ENCODE data around the gene UXS1. TPM values are rescaled to one million over a fixed set of nuclear protein-coding genes. Genes with fewer than 3 reads are reported as not detected.

The UXS1 gene
- total RNA-seq, 5 donors from 2014 or later (not counting 1 experiment from before 2014, with no cell fraction given): 90.8 to 167 (median 145) TPM

- 95% methylated on average over 5 of the region's 5 CpGs for WGBS (ENCODE audit: insufficient coverage)
- H3K36me3 Mint-ChIP-seq: peaks cover 25% of the 10 kb centered on the region
- H3K9me3 ChIP-seq: no peaks in the 10 kb centered on the region
These were observed 76.8 kb downstream of the UXS1 start for GRCh38 chr2:106117347-106117746.

DNA sequence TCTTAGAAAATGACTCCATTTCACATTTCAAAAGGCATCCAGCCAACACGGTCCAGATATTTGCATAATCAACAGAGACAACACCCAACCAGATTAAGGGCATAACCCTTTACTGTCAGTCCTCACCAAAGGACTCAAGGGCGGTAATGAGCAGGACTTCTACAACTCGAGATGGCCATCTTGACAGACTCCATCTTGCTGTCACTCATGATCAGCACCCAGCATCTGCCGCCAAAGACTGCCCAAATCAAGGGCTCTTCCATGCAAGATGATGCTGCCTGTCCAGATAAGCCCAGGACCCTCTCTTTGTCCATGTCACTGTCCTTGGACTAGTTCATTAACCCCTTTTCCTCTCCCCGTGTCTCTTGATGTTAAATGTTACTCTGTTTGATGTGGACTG is 77.9 kb downstream of the UXS1 start:
- ATAC-seq (replicated peaks in 1 of 4) (no peak), DNase-seq (no peak)
- H3K4me1 Mint-ChIP-seq: peaks cover 5 to 22% (median 5%) of the 10 kb centered on the region in 3 donors
- no peaks in the 10 kb centered on the region for H3K9me3 Mint-ChIP-seq
- H3K4me3 Mint-ChIP-seq: no peak overlapping the region
- peaks cover 27% of the 10 kb centered on the region for H3K36me3 Mint-ChIP-seq
- H3K27ac Mint-ChIP-seq: peak overlapping the region in 1 of 2 donors; percentile 30
- Histone ChIP-seq H3K27me3 (replicated peaks in 1 of 2; ENCODE audit: control insufficient read depth in 2 of 2, extremely low read depth in 1 of 2, insufficient read depth in 2 of 2, low read length in 1 of 2) (no peaks in the 10 kb centered on the region), H3K4me3 (ENCODE audit: control insufficient read depth in 1 of 2, extremely low read depth in 1 of 2, low read length in 1 of 2) (no peak overlapping the region), H3K4me1 (ENCODE audit: control insufficient read depth in 1 of 2, extremely low read depth in 1 of 2, insufficient read depth in 2 of 2, low read length in 2 of 2) (no peaks in the 10 kb centered on the region), H3K27ac (ENCODE audit: low read length) (no peak overlapping the region), H3K9me3 (no peaks in the 10 kb centered on the region), H3K36me3 (ENCODE audit: control insufficient read depth in 2 of 2, extremely low read depth in 1 of 2, insufficient read depth in 1 of 2, low read length in 1 of 2) (peaks cover 7 to 74% of the 10 kb centered on the region in 2 donors)
- no peaks in the 10 kb centered on the region for H3K27me3 Mint-ChIP-seq
- ChIA-PET POLR2A (interaction anchor here in 1 of 2 donors (0.6 kb wide), 1 partner anchor 416 kb away, joined by 6 read pairs; no protein-coding TSS in a partner anchor), CTCF (no interaction called here)
- 95% methylated on average over 4 of the region's 5 CpGs for WGBS (ENCODE audit: insufficient coverage)

More at GRCh38 chr2:106117347-106117746, 76.8 kb downstream of the UXS1 start:
- no peak for ATAC-seq (replicated peaks in 1 of 4)
- no peaks in the 10 kb centered on the region for H3K9me3 Mint-ChIP-seq
- no peaks in the 10 kb centered on the region for H3K27me3 Mint-ChIP-seq
- H3K4me3 Mint-ChIP-seq: no peak overlapping the region
- ChIA-PET POLR2A (no interaction called here), CTCF (no interaction called here)
- H3K4me1 Mint-ChIP-seq: peaks cover 0 to 22% (median 5%) of the 10 kb centered on the region in 3 donors
- no peaks in the 10 kb centered on the region for H3K27me3 ChIP-seq (replicated peaks in 1 of 2; ENCODE audit: control insufficient read depth in 2 of 2, extremely low read depth in 1 of 2, insufficient read depth in 2 of 2, low read length in 1 of 2)
- H3K4me3 ChIP-seq (ENCODE audit: control insufficient read depth in 1 of 2, extremely low read depth in 1 of 2, low read length in 1 of 2): no peak overlapping the region
- H3K36me3 ChIP-seq (ENCODE audit: control insufficient read depth in 2 of 2, extremely low read depth in 1 of 2, insufficient read depth in 1 of 2, low read length in 1 of 2): peaks cover 7 to 74% of the 10 kb centered on the region in 2 donors
- no peaks in the 10 kb centered on the region for H3K4me1 ChIP-seq (ENCODE audit: control insufficient read depth in 1 of 2, extremely low read depth in 1 of 2, insufficient read depth in 2 of 2, low read length in 2 of 2)
- H3K27ac ChIP-seq (ENCODE audit: low read length): no peak overlapping the region
- no peak for DNase-seq
- peak overlapping the region in 1 of 2 donors; percentile 61 for H3K27ac Mint-ChIP-seq

- Histone ChIP-seq H3K9me3 (no peaks in the 10 kb centered on the region), H3K4me1 (ENCODE audit: control insufficient read depth in 1 of 2, extremely low read depth in 1 of 2, insufficient read depth in 2 of 2, low read length in 2 of 2) (no peaks in the 10 kb centered on the region), H3K27ac (ENCODE audit: low read length) (no peak overlapping the region), H3K36me3 (ENCODE audit: control insufficient read depth in 2 of 2, extremely low read depth in 1 of 2, insufficient read depth in 1 of 2, low read length in 1 of 2) (peaks cover 9 to 74% of the 10 kb centered on the region in 2 donors), H3K27me3 (replicated peaks in 1 of 2; ENCODE audit: control insufficient read depth in 2 of 2, extremely low read depth in 1 of 2, insufficient read depth in 2 of 2, low read length in 1 of 2) (no peaks in the 10 kb centered on the region), H3K4me3 (ENCODE audit: control insufficient read depth in 1 of 2, extremely low read depth in 1 of 2, low read length in 1 of 2) (no peak overlapping the region)
- H3K27ac Mint-ChIP-seq: peak overlapping the region; percentile 9 to 52
- POLR2A ChIA-PET: interaction anchor here in 1 of 2 donors (0.6 kb wide), 1 partner anchor 415 kb away, joined by 6 read pairs; no protein-coding TSS in a partner anchor
- no peak for ATAC-seq (replicated peaks in 1 of 4)
- no peaks in the 10 kb centered on the region for H3K9me3 Mint-ChIP-seq
- no peaks in the 10 kb centered on the region for H3K27me3 Mint-ChIP-seq
- H3K36me3 Mint-ChIP-seq: peaks cover 29% of the 10 kb centered on the region
- 100% methylated on average over 1 of the region's 4 CpGs for WGBS (ENCODE audit: insufficient coverage)
- no peak overlapping the region for H3K4me3 Mint-ChIP-seq
- CTCF ChIA-PET: interaction anchor here (0.8 to 0.9 kb wide), 2 partner anchors 9 to 10 kb away, joined by 3 to 4 read pairs; no protein-coding TSS in a partner anchor
- peaks cover 7 to 22% (median 11%) of the 10 kb centered on the region in 3 donors for H3K4me1 Mint-ChIP-seq
- DNase-seq: no peak
These were observed 78.4 kb downstream of the UXS1 start for GRCh38 chr2:106115665-106116064.

- peak overlapping the region; percentile 9 to 52 for H3K27ac Mint-ChIP-seq
- no peaks in the 10 kb centered on the region for H3K4me1 ChIP-seq (ENCODE audit: control insufficient read depth in 1 of 2, extremely low read depth in 1 of 2, insufficient read depth in 2 of 2, low read length in 2 of 2)
- no peak overlapping the region for H3K4me3 ChIP-seq (ENCODE audit: control insufficient read depth in 1 of 2, extremely low read depth in 1 of 2, low read length in 1 of 2)
- WGBS (ENCODE audit: insufficient coverage): 43% methylated on average over 1 of the region's 2 CpGs
- no peaks in the 10 kb centered on the region for H3K9me3 ChIP-seq
- peaks cover 32% of the 10 kb centered on the region for H3K36me3 Mint-ChIP-seq
- no peaks in the 10 kb centered on the region for H3K27me3 ChIP-seq (replicated peaks in 1 of 2; ENCODE audit: control insufficient read depth in 2 of 2, extremely low read depth in 1 of 2, insufficient read depth in 2 of 2, low read length in 1 of 2)
- no peak for ATAC-seq (replicated peaks in 1 of 4)
- H3K27ac ChIP-seq (ENCODE audit: low read length): no peak overlapping the region
- ChIA-PET POLR2A (no interaction called here), CTCF (interaction anchor here (0.8 to 1.5 kb wide), 3 partner anchors 9 to 13 kb away, joined by 3 to 4 read pairs (median 3); no protein-coding TSS in a partner anchor)
- peaks cover 10 to 74% of the 10 kb centered on the region in 2 donors for H3K36me3 ChIP-seq (ENCODE audit: control insufficient read depth in 2 of 2, extremely low read depth in 1 of 2, insufficient read depth in 1 of 2, low read length in 1 of 2)
- DNase-seq: no peak
- peaks cover 8 to 22% (median 13%) of the 10 kb centered on the region in 3 donors for H3K4me1 Mint-ChIP-seq
- H3K9me3 Mint-ChIP-seq: no peaks in the 10 kb centered on the region
- no peaks in the 10 kb centered on the region for H3K27me3 Mint-ChIP-seq
- H3K4me3 Mint-ChIP-seq: no peak overlapping the region
These were observed 78.9 kb downstream of the UXS1 start for GRCh38 chr2:106115250-106115649.

DNA sequence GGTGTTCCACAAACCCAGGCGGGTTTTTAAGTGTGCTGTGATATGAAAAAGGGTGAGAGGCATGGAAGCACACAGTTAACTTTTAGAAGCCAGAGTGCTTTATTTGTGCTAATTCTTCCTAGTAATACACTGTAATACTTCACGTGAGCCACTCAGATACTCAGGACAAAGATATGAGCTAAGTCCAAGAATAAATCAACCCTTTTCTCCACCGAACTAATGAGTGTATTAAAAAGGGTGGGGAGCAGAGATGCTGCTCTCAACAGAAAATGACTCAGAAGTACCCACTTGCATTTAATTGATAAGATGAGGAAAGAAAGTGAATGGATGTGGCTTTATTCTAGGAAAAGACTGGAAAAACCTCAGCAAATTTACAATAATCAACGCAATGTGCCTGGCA is 79.9 kb downstream of the UXS1 start:
- peaks cover 5 to 18% (median 13%) of the 10 kb centered on the region in 3 donors for H3K4me1 Mint-ChIP-seq
- H3K4me1 ChIP-seq (ENCODE audit: control insufficient read depth in 1 of 2, extremely low read depth in 1 of 2, insufficient read depth in 2 of 2, low read length in 2 of 2): no peaks in the 10 kb centered on the region
- no peak overlapping the region for H3K27ac Mint-ChIP-seq
- no peak overlapping the region for H3K4me3 ChIP-seq (ENCODE audit: control insufficient read depth in 1 of 2, extremely low read depth in 1 of 2, low read length in 1 of 2)
- H3K4me3 Mint-ChIP-seq: no peak overlapping the region
- peaks cover 10 to 80% of the 10 kb centered on the region in 2 donors for H3K36me3 ChIP-seq (ENCODE audit: control insufficient read depth in 2 of 2, extremely low read depth in 1 of 2, insufficient read depth in 1 of 2, low read length in 1 of 2)
- no peaks in the 10 kb centered on the region for H3K27me3 ChIP-seq (replicated peaks in 1 of 2; ENCODE audit: control insufficient read depth in 2 of 2, extremely low read depth in 1 of 2, insufficient read depth in 2 of 2, low read length in 1 of 2)
- no peaks in the 10 kb centered on the region for H3K27me3 Mint-ChIP-seq
- no peaks in the 10 kb centered on the region for H3K9me3 Mint-ChIP-seq
- WGBS (ENCODE audit: insufficient coverage): no CpG with 5 or more reads among the region's 4 CpGs
- CTCF ChIA-PET: interaction anchor here in 1 of 2 donors (0.8 to 1.5 kb wide), 2 partner anchors 9 to 12 kb away, joined by 3 to 5 read pairs; no protein-coding TSS in a partner anchor
- ATAC-seq (replicated peaks in 1 of 4) (no peak), DNase-seq (no peak)
- H3K27ac ChIP-seq (ENCODE audit: low read length): no peak overlapping the region
- POLR2A ChIA-PET: interaction anchor here in 1 of 2 donors (0.6 kb wide), 1 partner anchor 1666 kb away, joined by 3 read pairs; no protein-coding TSS in a partner anchor
- H3K36me3 Mint-ChIP-seq: peaks cover 37% of the 10 kb centered on the region
- no peaks in the 10 kb centered on the region for H3K9me3 ChIP-seq

DNA sequence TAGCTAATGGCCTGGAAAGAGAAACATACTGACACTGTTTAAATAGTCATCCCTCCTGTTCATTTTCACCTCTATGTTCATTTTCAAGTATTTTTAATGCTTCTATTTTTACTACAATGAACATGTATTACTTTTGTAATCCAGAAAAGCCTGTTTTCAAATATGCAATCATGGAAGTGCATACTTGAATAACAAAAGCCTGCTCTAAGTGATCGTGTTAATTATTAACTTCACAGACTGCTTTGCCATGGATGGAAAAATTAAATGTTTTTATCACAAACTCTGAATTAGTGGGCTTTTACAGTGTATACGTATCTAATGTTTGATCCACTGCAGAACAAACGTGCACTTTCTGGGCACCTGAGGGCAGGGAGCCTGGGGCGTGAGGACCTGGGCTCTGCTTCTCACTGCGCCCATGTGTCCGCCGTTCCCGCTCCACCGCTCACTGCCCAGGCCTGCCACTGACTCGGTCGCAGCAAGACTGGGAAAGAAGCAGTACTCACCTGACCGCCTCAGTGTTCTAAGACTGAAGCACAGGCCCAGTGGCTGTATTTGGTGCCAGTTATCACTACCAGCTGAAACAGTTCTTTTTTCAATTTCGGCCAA is 80.6 kb downstream of the UXS1 start:
- no peak for DNase-seq
- Mint-ChIP-seq H3K27me3 (no peaks in the 10 kb centered on the region), H3K27ac (no peak overlapping the region), H3K36me3 (peaks cover 34% of the 10 kb centered on the region), H3K4me3 (no peak overlapping the region), H3K4me1 (peaks cover 5 to 17% (median 13%) of the 10 kb centered on the region in 3 donors), H3K9me3 (no peaks in the 10 kb centered on the region)
- Histone ChIP-seq H3K36me3 (ENCODE audit: control insufficient read depth in 2 of 2, extremely low read depth in 1 of 2, insufficient read depth in 1 of 2, low read length in 1 of 2) (peaks cover 10 to 85% of the 10 kb centered on the region in 2 donors), H3K27me3 (replicated peaks in 1 of 2; ENCODE audit: control insufficient read depth in 2 of 2, extremely low read depth in 1 of 2, insufficient read depth in 2 of 2, low read length in 1 of 2) (no peaks in the 10 kb centered on the region), H3K4me1 (ENCODE audit: control insufficient read depth in 1 of 2, extremely low read depth in 1 of 2, insufficient read depth in 2 of 2, low read length in 2 of 2) (no peaks in the 10 kb centered on the region), H3K4me3 (ENCODE audit: control insufficient read depth in 1 of 2, extremely low read depth in 1 of 2, low read length in 1 of 2) (no peak overlapping the region), H3K27ac (ENCODE audit: low read length) (no peak overlapping the region), H3K9me3 (no peaks in the 10 kb centered on the region)
- ChIA-PET POLR2A (interaction anchor here in 1 of 2 donors (0.6 kb wide), 1 partner anchor 309 kb away, joined by 3 read pairs; no protein-coding TSS in a partner anchor), CTCF (interaction anchor here in 1 of 2 donors (1.5 kb wide), 1 partner anchor 11 kb away, joined by 3 read pairs; no protein-coding TSS in a partner anchor)
- WGBS (ENCODE audit: insufficient coverage): 98% methylated on average over 11 of the region's 13 CpGs
- no peak for ATAC-seq (replicated peaks in 1 of 4)

Measured in T-cell (primary cell).